ENCODE measurements around the gene RSAD1. TPM values are rescaled to one million over a fixed set of nuclear protein-coding genes. Genes with fewer than 3 reads are reported as not detected.

The RSAD1 gene
- total RNA-seq, 2 experiments from 2014 or later, result 39.2 to 40.4 TPM

GRCh38 chr17:50507871-50508572, 29.4 kb downstream of the RSAD1 start, which contains the start of gene MYCBPAP:
MYCBPAP (plus strand) TSS chr17:50508439; CDS start chr17:50508675, 236 bp downstream.
- DNase-seq, result peak; percentile 88
- H3K36me3 Mint-ChIP-seq (ENCODE audit: low read depth), result no peaks in the 10 kb centered on the region
- peaks cover 51% of the 10 kb centered on the region for H3K4me1 Mint-ChIP-seq (ENCODE audit: low read depth)
- peak within 1 kb of the TSS; percentile 82 for H3K4me3 Mint-ChIP-seq
- H3K9me3 Mint-ChIP-seq, result no peaks in the 10 kb centered on the region
- CTCF ChIA-PET, result interaction anchor here (0.7 to 1.5 kb wide), 3 partner anchors 29 to 187 kb away, joined by 3 to 5 read pairs (median 5); no protein-coding TSS in a partner anchor
- no peaks in the 10 kb centered on the region for H3K27me3 Mint-ChIP-seq (ENCODE audit: low read depth)
- intact Hi-C loops (cut with micrococcal nuclease), result no loop called here
- H3K27ac Mint-ChIP-seq, result peak within 1 kb of the TSS; percentile 79

GRCh38 chr17:50508573-50509460, 30.2 kb downstream of the RSAD1 start:
- Mint-ChIP-seq H3K4me1 (ENCODE audit: low read depth) (peaks cover 47% of the 10 kb centered on the region), H3K27me3 (ENCODE audit: low read depth) (no peaks in the 10 kb centered on the region), H3K4me3 (peak overlapping the region; percentile 82), H3K9me3 (no peaks in the 10 kb centered on the region), H3K27ac (peak overlapping the region; percentile 74), H3K36me3 (ENCODE audit: low read depth) (no peaks in the 10 kb centered on the region)
- intact Hi-C loops (cut with micrococcal nuclease), result no loop called here
- no peak for DNase-seq
- CTCF ChIA-PET, result interaction anchor here (1.0 kb wide), 1 partner anchor 27 kb away, joined by 6 read pairs; no protein-coding TSS in a partner anchor

GRCh38 chr17:50511058-50511457, 32.4 kb downstream of the RSAD1 start:
- peak overlapping the region; percentile 68 for H3K27ac Mint-ChIP-seq
- CTCF ChIA-PET, result interaction anchor here (0.7 to 2.5 kb wide), 8 partner anchors 10 to 116 kb away, joined by 3 to 14 read pairs (median 3); no protein-coding TSS in a partner anchor
- peaks cover 38% of the 10 kb centered on the region for H3K4me1 Mint-ChIP-seq (ENCODE audit: low read depth)
- no peaks in the 10 kb centered on the region for H3K27me3 Mint-ChIP-seq (ENCODE audit: low read depth)
- no peaks in the 10 kb centered on the region for H3K36me3 Mint-ChIP-seq (ENCODE audit: low read depth)
- no peaks in the 10 kb centered on the region for H3K9me3 Mint-ChIP-seq
- H3K4me3 Mint-ChIP-seq, result no peak overlapping the region
- intact Hi-C loops (cut with micrococcal nuclease), result loop anchor here (1.0 to 2.0 kb wide), 7 partner anchors 24 to 610 kb away; partner anchors contain the start of genes RSAD1, SPAG9 and XYLT2
- peak; percentile 80 for DNase-seq

GRCh38 chr17:50513495-50513894, 34.8 kb downstream of the RSAD1 start:
- intact Hi-C loops (cut with micrococcal nuclease), result no loop called here
- CTCF ChIA-PET, result no interaction called here
- no peak overlapping the region for H3K27ac Mint-ChIP-seq

GRCh38 chr17:50514388-50514787, 35.7 kb downstream of the RSAD1 start:
- intact Hi-C loops (cut with micrococcal nuclease), result no loop called here
- Mint-ChIP-seq H3K4me1 (ENCODE audit: low read depth) (peaks cover 38% of the 10 kb centered on the region), H3K36me3 (ENCODE audit: low read depth) (no peaks in the 10 kb centered on the region), H3K9me3 (no peaks in the 10 kb centered on the region), H3K4me3 (no peak overlapping the region), H3K27me3 (ENCODE audit: low read depth) (no peaks in the 10 kb centered on the region), H3K27ac (no peak overlapping the region)
- CTCF ChIA-PET, result no interaction called here
- no peak for DNase-seq

More at GRCh38 chr17:50513495-50513894, 34.8 kb downstream of the RSAD1 start:
- Mint-ChIP-seq H3K4me3 (no peak overlapping the region), H3K9me3 (no peaks in the 10 kb centered on the region), H3K27me3 (ENCODE audit: low read depth) (no peaks in the 10 kb centered on the region), H3K36me3 (ENCODE audit: low read depth) (no peaks in the 10 kb centered on the region), H3K4me1 (ENCODE audit: low read depth) (peaks cover 46% of the 10 kb centered on the region)
- DNase-seq, result no peak

GRCh38 chr17:50514936-50515702, 36.5 kb downstream of the RSAD1 start:
- Mint-ChIP-seq H3K27ac (no peak overlapping the region), H3K27me3 (ENCODE audit: low read depth) (no peaks in the 10 kb centered on the region)
- CTCF ChIA-PET, result interaction anchor here (1.0 to 2.2 kb wide), 2 partner anchors 11 to 16 kb away, joined by 3 to 6 read pairs; no protein-coding TSS in a partner anchor

GRCh38 chr17:50517011-50517410, 38.4 kb downstream of the RSAD1 start:
- Mint-ChIP-seq H3K27me3 (ENCODE audit: low read depth) (no peaks in the 10 kb centered on the region), H3K27ac (no peak overlapping the region), H3K4me3 (no peak overlapping the region), H3K9me3 (no peaks in the 10 kb centered on the region), H3K36me3 (ENCODE audit: low read depth) (no peaks in the 10 kb centered on the region), H3K4me1 (ENCODE audit: low read depth) (peaks cover 17% of the 10 kb centered on the region)
- CTCF ChIA-PET, result interaction anchor here (2.2 kb wide), 1 partner anchor 14 kb away, joined by 6 read pairs; no protein-coding TSS in a partner anchor
- no peak for DNase-seq
- intact Hi-C loops (cut with micrococcal nuclease), result no loop called here

More at GRCh38 chr17:50514936-50515702, 36.5 kb downstream of the RSAD1 start:
- H3K9me3 Mint-ChIP-seq, result no peaks in the 10 kb centered on the region
- H3K36me3 Mint-ChIP-seq (ENCODE audit: low read depth), result no peaks in the 10 kb centered on the region
- intact Hi-C loops (cut with micrococcal nuclease), result no loop called here
- no peak for DNase-seq
- no peak overlapping the region for H3K4me3 Mint-ChIP-seq
- peaks cover 33% of the 10 kb centered on the region for H3K4me1 Mint-ChIP-seq (ENCODE audit: low read depth)

- CTCF ChIA-PET, result no interaction called here
- no peaks in the 10 kb centered on the region for H3K27me3 Mint-ChIP-seq (ENCODE audit: low read depth)
- intact Hi-C loops (cut with micrococcal nuclease), result no loop called here
- H3K36me3 Mint-ChIP-seq (ENCODE audit: low read depth), result no peaks in the 10 kb centered on the region
- H3K9me3 Mint-ChIP-seq, result no peaks in the 10 kb centered on the region
- H3K27ac Mint-ChIP-seq, result no peak overlapping the region
- no peak overlapping the region for H3K4me3 Mint-ChIP-seq
- DNase-seq, result no peak
- H3K4me1 Mint-ChIP-seq (ENCODE audit: low read depth), result peaks cover 12% of the 10 kb centered on the region
These were observed 39.1 kb downstream of the RSAD1 start for GRCh38 chr17:50517504-50518383.

GRCh38 chr17:50518384-50519023, 39.8 kb downstream of the RSAD1 start:
- Mint-ChIP-seq H3K27me3 (ENCODE audit: low read depth) (no peaks in the 10 kb centered on the region), H3K4me1 (ENCODE audit: low read depth) (peaks cover 12% of the 10 kb centered on the region), H3K27ac (no peak overlapping the region), H3K36me3 (ENCODE audit: low read depth) (no peaks in the 10 kb centered on the region), H3K4me3 (no peak overlapping the region), H3K9me3 (no peaks in the 10 kb centered on the region)
- DNase-seq, result no peak
- CTCF ChIA-PET, result no interaction called here
- intact Hi-C loops (cut with micrococcal nuclease), result no loop called here

GRCh38 chr17:50519141-50519834, 40.6 kb downstream of the RSAD1 start:
- intact Hi-C loops (cut with micrococcal nuclease), result no loop called here
- Mint-ChIP-seq H3K36me3 (ENCODE audit: low read depth) (no peaks in the 10 kb centered on the region), H3K4me1 (ENCODE audit: low read depth) (peaks cover 12% of the 10 kb centered on the region), H3K27ac (no peak overlapping the region), H3K27me3 (ENCODE audit: low read depth) (no peaks in the 10 kb centered on the region), H3K4me3 (no peak overlapping the region), H3K9me3 (no peaks in the 10 kb centered on the region)
- CTCF ChIA-PET, result interaction anchor here (0.5 kb wide), 1 partner anchor 122 kb away, joined by 3 read pairs; no protein-coding TSS in a partner anchor
- no peak for DNase-seq

Measured in activated naive CD4-positive, alpha-beta T cell treated with anti-CD3 and anti-CD28 coated beads for 36 hours (primary cell).